HG03095 (cell line): Measurements from ENCODE around the gene LRRN4.

Experiments
- ATAC-seq: cut with Tn5 transposase; IDR thresholded peaks from one replicate; pipeline ENCODE4 v1.9.1; 2021; ENCODE audit warnings: moderate library complexity; ENCODE audit not compliant: unreplicated experiment

The LRRN4 gene

GRCh38 chr20:6053776-6054688 lies at the start of gene LRRN4:
Gene LRRN4, minus strand, starts transcription at chr20:6054060. Its CDS starts 1,261 bp downstream, at chr20:6052799.
- ATAC-seq, result no peak

GRCh38 chr20:6103301-6103700 lies 49.4 kb upstream of the LRRN4 start:
- ATAC-seq, result no peak

GRCh38 chr20:6101346-6101745 lies 47.5 kb upstream of the LRRN4 start:
- no peak for ATAC-seq

GRCh38 chr20:6100246-6100645 lies 46.4 kb upstream of the LRRN4 start:
- no peak for ATAC-seq

GRCh38 chr20:6099819-6100218 lies 46.0 kb upstream of the LRRN4 start:
- no peak for ATAC-seq

- ATAC-seq, result no peak
These were observed 41.5 kb upstream of the LRRN4 start for GRCh38 chr20:6095409-6095808.

GRCh38 chr20:6094565-6094964 lies 40.7 kb upstream of the LRRN4 start:
- ATAC-seq, result no peak

GRCh38 chr20:6094063-6094462 lies 40.2 kb upstream of the LRRN4 start:
- ATAC-seq, result no peak

GRCh38 chr20:6091661-6092060 lies 37.8 kb upstream of the LRRN4 start:
- no peak for ATAC-seq

GRCh38 chr20:6086868-6087267 lies 33.0 kb upstream of the LRRN4 start:
- ATAC-seq, result no peak

GRCh38 chr20:6083926-6084325 lies 30.1 kb upstream of the LRRN4 start:
- no peak for ATAC-seq

GRCh38 chr20:6081236-6081635 lies 27.4 kb upstream of the LRRN4 start:
- no peak for ATAC-seq

- ATAC-seq, result no peak
These were observed 25.2 kb upstream of the LRRN4 start for GRCh38 chr20:6079016-6079415.

- no peak for ATAC-seq
These were observed 21.8 kb upstream of the LRRN4 start for GRCh38 chr20:6075428-6076219.

- ATAC-seq, result no peak
These were observed 20.9 kb upstream of the LRRN4 start for GRCh38 chr20:6074784-6075183.

- ATAC-seq, result peak; percentile 74
These were observed 20.3 kb upstream of the LRRN4 start for GRCh38 chr20:6074145-6074561.

GRCh38 chr20:6070829-6071695 lies 17.2 kb upstream of the LRRN4 start:
- no peak for ATAC-seq

GRCh38 chr20:6069669-6070068 lies 15.8 kb upstream of the LRRN4 start:
- no peak for ATAC-seq

- ATAC-seq, result no peak
These were observed 14.0 kb upstream of the LRRN4 start for GRCh38 chr20:6067763-6068318.

- ATAC-seq, result no peak
These were observed 12.7 kb upstream of the LRRN4 start for GRCh38 chr20:6066582-6066981.

- ATAC-seq, result no peak
These were observed 7.7 kb upstream of the LRRN4 start for GRCh38 chr20:6061544-6061943.
